HEK293 (cell line): ENCODE data around the gene ZDHHC24.

Source experiments
- CTCF ChIP-seq: fragments of 450-650 bp; formaldehyde crosslinking; IDR thresholded peaks from 2 replicates; pipeline ENCODE4 v1.5.1; 2016; ENCODE audit warnings: missing biosample characterization, missing genetic modification characterization
- ZBTB17 ChIP-seq: fragments of 450-650 bp; formaldehyde crosslinking; IDR thresholded peaks from 2 replicates; pipeline ENCODE4 v1.5.1; 2016; ENCODE audit warnings: missing biosample characterization, missing genetic modification characterization
- ZBTB21 ChIP-seq: fragments of 450-650 bp; formaldehyde crosslinking; IDR thresholded peaks from 2 replicates; pipeline ENCODE4 v1.5.1; 2017; ENCODE audit warnings: missing biosample characterization, missing genetic modification characterization
- ZNF175 ChIP-seq: fragments of 450-650 bp; formaldehyde crosslinking; IDR thresholded peaks from 2 replicates; pipeline ENCODE4 v1.5.1; 2016; ENCODE audit warnings: missing biosample characterization, missing genetic modification characterization
- ZNF24 ChIP-seq: fragments of 450-650 bp; formaldehyde crosslinking; IDR thresholded peaks from 2 replicates; pipeline ENCODE4 v1.5.1; 2016; ENCODE audit warnings: missing biosample characterization, missing genetic modification characterization
- ZNF292 ChIP-seq: fragments of 450-650 bp; formaldehyde crosslinking; IDR thresholded peaks from 2 replicates; pipeline ENCODE4 v1.5.1; 2016; ENCODE audit warnings: low read depth, missing biosample characterization, missing genetic modification characterization, borderline replicate concordance
- ZNF398 ChIP-seq: fragments of 450-650 bp; formaldehyde crosslinking; IDR thresholded peaks from 2 replicates; pipeline ENCODE4 v1.5.1; 2017; ENCODE audit warnings: missing biosample characterization, missing genetic modification characterization
- ZNF404 ChIP-seq: fragments of 450-650 bp; formaldehyde crosslinking; IDR thresholded peaks from 2 replicates; pipeline ENCODE4 v1.5.1; 2017; ENCODE audit warnings: missing biosample characterization, missing genetic modification characterization
- ZNF548 ChIP-seq: fragments of 450-650 bp; formaldehyde crosslinking; IDR thresholded peaks from 2 replicates; pipeline ENCODE4 v1.5.1; 2016; ENCODE audit warnings: missing biosample characterization, missing genetic modification characterization

DNA sequence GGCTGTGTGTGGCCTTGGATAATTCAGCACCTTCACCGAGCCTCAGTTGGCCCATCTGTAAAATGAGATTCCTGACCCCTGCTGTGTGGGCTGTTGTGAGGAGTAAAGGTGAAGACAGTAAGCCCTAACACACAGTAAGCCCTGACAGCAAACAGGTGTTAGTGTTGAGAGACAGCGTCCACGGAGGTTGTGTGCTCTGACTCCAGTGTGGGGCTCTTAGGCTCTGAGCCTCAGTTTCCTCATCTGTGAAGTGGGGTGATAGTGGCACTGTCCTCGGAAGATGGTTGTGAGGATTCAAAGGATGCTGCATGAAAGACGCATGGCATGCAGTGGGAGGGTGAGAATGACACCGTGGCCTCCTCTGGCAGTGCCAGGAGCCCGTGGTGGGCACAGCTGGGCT is 51.4 kb downstream of the ZDHHC24 start:
- no peak for TF ChIP-seq CTCF
- TF ChIP-seq ZBTB17 = no peak
- no peak for TF ChIP-seq ZNF404 (tag by site-specific recombination)
- TF ChIP-seq ZNF292 (tag by site-specific recombination) = no peak
- no peak for TF ChIP-seq ZNF24
- no peak for TF ChIP-seq ZNF548 (tag by site-specific recombination)
- TF ChIP-seq ZNF398 = no peak
- no peak for TF ChIP-seq ZNF175 (tag by site-specific recombination)
- no peak for TF ChIP-seq ZBTB21 (tag by site-specific recombination)
